KG1 (cell line): ENCODE data around the gene ZDHHC24.
"Not testable (repeated sequence)": the region's sequence is repeated elsewhere in the genome, so short reads cannot be mapped to it uniquely, and the experiment has no call there.

Experiments used
- DNase-seq: peaks from one replicate; lab custom pipeline; 2025; lab: John Stamatoyannopoulos, UW

The ZDHHC24 gene, protein sequence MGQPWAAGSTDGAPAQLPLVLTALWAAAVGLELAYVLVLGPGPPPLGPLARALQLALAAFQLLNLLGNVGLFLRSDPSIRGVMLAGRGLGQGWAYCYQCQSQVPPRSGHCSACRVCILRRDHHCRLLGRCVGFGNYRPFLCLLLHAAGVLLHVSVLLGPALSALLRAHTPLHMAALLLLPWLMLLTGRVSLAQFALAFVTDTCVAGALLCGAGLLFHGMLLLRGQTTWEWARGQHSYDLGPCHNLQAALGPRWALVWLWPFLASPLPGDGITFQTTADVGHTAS

DNA sequence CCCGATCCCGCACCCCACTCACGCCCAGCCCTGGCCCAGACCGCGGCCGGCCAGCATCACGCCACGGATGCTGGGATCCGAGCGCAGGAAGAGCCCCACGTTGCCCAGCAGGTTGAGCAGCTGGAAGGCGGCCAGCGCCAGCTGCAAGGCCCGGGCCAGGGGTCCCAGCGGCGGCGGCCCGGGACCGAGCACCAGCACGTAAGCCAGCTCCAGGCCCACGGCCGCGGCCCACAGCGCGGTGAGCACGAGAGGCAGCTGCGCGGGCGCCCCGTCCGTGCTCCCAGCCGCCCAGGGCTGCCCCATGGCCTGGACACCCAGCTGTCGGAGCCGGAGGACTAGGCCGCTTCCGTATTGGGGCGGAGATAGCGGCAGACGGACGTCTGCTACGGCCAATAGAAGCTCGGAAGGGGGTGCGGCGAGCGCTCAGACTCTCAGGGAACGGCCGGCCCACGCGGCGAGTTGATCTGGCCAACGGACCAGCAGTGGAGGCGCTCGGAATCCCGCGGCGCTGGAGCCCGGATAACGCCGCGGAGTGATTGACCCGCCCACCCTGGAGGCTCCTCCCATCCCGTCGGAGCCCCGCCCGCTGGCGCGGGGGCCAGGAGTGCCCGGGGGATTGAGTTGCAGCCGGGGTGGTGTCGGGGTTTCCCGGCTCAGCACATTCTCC, at the start of gene ZDHHC24:
ZDHHC24 (minus strand) TSS at position 348 of the 667 bp plus-strand sequence; CDS start at position 303, 45 bp downstream.
- peak; percentile 92 for DNase-seq

DNA sequence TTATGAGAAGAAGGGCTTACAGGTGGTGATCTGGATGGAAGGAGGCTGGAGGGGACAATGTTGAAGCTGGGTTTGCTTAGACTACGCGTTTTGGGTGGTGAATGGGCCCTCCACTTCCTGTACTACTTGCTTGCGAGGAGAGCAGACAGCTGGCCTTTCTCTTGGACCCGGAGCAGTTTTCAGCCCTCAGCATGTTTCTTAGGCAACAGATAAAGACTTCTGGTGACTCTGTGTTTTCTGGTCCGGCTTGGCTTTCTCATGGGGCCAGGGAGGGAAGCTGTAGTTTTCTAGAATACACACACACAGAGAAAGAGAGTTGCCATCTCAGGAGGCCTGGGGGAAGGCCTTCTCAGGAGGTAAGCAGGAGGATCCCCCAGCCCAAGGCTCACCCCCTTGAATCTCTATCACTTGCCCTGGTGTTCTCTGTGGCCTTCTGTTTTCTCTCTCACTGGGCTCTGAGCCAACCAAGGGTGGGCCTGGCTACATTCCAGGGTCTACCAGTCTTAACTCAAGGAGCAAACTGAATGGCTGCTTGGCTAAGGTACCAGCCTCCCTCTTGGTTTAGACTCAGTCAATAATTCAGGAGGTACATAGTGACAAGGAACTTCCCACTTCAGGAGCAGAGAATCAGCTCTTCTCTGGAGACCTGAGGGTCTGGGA, 49.5 kb upstream of the ZDHHC24 start:
- no peak for DNase-seq

DNA sequence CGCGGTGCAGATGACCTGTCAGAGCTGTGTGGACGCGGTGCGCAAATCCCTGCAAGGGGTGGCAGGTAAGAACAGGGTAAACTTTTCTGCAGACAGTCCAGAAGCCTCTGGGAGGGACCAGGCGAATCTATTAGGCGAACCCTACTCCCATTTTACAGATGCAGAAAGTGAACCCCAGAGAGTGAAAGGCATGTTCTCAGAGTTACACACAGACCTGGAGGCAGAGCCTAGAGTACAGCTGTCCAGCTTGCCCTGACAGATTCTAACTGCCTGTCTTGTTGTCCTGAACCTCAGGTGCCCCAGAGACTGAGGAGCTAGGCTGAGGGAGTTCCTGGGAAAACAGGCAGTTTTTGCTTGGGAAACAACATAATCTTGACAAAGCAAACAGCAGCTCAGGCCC, 47.8 kb upstream of the ZDHHC24 start:
- no peak for DNase-seq

DNA sequence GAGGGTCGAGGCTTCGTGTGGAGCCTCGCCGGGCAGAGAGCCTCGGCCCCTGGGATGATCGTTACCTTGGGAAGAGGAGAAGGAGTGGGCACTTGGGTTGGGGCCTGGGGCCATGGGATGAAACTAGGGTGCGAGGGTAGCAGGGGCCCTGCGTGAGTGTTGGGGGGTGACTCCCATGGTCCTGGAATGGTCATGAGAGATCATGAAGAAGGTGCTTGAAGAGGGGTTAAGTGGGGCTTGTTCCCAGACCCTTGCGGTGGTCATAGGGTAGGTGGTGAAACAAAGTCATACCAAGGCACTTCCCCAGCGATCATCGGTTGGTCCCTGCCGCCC, 47.4 kb upstream of the ZDHHC24 start:
- no peak for DNase-seq

DNA sequence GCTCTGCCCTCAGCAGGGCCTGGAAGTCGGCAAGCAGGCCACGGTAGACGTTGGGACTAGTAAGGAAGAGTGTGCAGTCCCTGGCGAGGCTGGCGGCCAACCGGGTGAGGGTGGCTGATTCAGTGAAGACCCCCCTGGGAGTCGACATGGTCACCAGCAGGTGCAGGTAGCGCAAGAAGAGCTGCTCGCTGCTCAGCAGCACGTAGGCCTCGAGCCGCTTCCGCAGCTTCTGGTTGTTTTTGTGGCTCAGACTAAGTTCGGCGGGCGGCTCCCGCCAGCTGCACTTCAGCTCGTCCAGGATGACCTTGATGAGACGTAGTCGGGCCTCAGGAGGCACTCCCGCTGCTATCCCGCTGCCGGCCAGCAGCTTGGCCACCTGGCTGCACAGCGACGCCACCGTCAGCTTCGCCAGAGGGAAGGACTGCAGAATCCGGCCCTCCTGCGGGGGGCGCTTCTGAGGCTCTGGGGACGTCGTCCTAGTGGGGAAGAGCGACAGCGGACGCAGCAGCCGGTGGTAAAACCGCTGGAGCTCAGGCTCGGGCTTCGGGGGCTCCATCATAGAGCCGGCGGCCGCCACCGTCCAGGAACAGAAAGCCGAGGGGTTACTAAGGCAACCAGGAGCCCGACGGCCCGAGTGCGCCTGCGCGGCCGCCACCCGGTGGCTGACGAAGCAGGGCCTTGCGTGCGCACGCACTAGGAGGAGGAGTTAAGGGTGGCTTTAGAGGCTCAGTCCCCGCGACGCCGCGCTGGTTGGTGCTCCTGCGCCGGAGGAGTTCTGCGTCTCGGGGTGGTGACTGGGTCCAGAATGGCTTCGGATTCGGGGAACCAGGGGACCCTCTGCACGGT, 46.8 kb upstream of the ZDHHC24 start, which contains the start of the genes CCDC87 and CCS:
CCDC87 (minus strand) TSS at position 607 of the 846 bp plus-strand sequence; CDS start at position 559, 48 bp downstream.
CCS (plus strand) TSS at position 729 of the 846 bp plus-strand sequence; CDS start at position 806, 77 bp downstream.
- DNase-seq: peak; percentile 97

DNA sequence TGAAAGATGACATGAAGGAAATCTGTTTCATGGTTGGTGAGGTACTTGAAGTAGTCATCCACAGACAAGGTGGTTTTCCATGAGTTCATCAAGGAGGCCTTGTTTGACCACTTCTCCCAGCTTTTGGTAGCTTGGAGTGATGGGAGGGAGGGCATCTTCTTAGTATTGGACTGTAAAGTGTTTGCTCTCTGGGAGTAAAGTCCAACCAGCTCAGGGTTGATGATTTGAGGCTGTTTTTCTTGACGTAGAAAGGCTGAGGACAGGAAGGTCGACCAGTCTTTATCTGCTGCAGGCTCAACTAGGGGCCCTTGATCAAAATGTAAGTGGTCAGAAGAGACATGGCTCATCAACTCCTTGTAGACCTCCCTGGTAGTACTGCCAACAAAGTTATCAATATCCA, 45.3 kb upstream of the ZDHHC24 start:
- DNase-seq: no peak

DNA sequence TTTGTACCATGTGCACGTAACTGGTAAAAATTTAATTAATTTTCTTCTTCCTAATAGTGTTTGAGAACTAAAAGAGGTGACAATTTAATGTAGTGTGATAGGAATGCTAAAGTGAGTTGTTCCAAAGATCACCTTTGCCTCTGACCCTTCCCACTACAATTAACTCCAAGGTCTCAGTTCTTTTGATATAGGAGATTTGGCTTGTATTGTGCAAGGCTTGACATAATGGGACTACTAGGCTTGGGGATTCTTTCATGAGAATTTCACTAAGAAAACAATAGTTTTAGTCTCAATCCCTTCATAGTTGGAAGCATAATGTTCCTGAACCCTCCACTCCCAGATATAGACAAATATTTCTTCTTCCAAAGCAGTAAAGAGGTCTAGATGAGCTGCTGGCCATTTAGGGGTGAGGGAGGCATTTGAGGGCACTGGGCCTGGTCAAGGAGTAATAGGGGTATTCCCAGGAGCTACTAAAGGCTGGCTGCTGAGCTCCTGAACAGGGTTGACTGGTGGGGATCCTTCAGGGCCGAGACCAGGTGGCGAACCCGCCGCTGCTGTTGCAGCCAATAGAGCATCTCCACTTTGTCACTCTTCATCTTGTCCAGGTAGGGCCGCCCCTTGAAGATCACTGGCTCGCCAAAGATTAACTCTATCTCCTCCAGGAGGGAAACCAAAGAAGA, 44.3 kb upstream of the ZDHHC24 start:
- DNase-seq: no peak

DNA sequence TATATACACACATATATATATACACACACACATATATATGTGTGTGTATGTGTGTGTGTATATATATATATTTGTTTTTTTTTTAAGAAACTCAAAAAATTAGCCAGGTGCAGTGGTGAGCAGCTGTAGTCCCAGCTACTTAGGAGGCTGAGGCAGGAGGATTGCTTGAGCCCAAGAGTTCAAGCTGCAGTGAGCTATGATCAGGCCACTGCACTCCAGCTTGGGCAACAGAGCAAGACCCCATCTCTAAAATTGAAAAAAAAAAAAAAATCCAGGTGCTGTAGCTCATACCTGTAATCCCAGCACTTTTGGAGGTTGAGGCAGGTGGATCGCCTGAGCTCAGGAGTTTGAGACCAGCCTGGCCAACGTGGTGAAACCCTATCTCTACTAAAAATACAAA, 43.5 kb upstream of the ZDHHC24 start:
- not testable (repeated sequence) for DNase-seq

DNA sequence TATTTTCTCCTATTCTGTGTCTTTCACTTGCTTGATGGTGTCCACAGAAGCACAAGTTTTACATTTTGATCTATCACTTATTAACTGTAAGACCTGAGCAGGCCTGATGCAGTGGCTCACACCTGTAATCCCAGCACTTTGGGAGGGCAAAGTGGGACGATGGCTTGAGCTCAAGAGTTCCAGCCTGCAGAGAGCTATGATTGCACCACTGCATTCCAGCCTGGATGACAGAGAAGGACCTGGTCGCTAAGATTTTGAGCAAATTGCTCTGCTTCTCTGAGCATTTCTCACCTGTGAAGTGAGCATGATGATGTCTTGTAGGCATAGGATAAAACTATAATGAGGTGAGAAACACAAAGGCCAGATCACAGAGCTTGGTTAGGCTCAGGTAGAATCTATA, 40.3 kb upstream of the ZDHHC24 start:
- no peak for DNase-seq

DNA sequence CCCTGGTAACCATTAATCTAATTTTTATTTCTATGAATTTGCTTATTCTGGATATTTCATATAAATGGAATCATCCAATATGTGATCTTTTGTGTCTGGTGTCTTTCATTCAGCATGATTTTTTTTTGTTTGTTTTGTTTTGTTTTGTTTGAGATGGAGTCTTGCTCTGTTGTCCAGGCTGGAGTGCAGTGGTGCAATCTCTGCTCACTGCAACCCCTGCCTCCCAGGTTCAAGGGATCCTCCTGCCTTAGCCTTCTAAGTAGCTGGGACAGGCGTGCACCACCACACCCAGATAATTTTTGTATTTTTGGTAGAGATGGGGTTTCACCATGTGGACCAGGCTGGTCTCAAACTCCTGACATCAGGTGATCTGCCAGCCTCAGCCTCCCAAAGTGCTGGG, 39.6 kb upstream of the ZDHHC24 start:
- DNase-seq: not testable (repeated sequence)

DNA sequence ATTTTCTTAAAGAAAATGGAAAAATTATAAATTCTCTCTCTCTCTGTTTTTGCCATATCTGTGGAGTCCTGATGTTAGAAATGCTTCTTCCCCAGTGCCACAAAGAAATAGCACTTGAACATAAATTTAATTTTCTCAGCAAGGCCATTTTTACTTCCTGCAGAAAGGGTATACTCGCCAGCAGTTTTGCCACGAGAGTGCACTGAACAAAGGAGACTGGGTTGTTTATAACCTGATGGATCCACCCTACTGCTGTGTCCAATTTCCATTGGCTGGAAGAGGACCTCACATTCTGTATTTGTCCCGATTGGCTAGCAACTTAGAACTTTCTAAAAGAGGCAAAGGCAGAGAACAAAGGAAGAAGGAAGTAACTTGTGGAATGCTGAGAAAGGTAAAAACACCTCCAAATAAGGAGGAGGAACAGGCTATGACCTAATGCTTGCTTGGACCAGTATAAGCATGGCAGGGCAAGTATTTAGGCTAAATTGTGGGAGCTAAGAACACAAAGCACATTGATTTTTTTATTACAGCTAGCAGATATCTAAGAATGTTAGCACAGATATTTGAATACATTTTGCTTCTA, 36.8 kb upstream of the ZDHHC24 start:
- DNase-seq: not testable (repeated sequence)

DNA sequence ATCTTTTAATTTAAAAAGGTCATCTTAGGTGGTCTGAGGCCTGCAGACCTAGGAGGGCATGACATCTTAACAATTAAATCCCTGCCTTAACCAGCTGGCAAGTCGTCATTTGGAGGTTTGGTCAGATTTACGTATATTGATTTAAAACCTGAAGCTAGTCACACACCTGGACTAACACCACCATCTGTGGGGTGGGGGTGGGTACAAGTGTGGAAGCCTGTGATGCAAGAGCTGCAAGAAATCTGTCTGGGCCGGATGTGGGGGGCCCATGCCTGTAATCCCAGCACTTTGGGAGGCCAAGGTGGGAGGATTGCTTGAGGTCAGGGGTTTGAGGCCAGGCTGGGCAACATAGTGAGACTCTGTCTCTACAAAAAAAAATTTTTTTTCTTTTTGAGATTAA, 35.4 kb upstream of the ZDHHC24 start:
- DNase-seq: no peak

DNA sequence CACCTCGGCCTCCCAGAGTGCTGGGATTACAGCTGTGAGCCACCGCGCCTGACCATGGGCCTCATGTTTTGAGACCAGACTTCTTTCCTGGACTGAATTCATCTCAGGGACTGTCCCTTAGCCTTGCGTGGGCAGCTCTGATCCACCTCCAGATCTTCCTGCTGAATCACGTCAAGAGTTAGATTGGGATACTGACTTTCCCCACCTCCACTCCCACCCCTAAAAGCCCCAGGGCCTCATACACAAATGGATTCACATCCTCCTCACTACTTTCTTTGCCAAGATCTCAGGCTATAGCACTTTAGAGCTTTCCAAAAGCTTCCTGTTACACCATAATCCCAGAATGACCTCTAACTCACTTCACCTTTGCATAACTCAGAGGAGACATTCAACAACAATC, 35.0 kb upstream of the ZDHHC24 start:
- no peak for DNase-seq

DNA sequence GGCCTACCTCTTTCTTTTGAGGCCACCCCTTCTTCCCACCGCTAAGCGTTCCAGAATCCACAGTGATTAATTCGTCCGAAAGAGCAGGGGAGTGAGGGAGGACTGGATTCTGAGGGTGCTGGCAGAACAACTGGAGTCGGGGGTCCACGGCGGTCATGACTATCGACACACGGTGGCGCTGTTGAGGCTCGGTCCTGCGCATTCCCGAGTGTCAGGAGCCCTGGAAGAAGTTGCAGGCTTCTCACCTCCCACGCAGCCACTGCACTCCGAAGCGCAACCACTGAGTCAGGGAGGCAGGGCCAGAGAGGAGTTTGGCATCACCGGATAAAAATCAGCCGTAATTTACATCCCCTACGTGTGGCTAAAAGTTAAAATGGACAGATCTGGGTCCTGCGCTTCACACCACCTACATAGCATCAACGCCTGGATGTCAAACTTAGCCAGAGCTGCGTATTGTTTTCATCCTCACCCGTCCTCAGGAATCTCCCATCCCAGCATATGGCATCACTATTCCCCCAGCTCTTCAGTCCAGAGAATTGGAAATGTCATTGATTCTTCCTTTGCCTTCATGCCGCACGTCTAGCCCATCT, 33.3 kb upstream of the ZDHHC24 start:
- peak; percentile 24 for DNase-seq

DNA sequence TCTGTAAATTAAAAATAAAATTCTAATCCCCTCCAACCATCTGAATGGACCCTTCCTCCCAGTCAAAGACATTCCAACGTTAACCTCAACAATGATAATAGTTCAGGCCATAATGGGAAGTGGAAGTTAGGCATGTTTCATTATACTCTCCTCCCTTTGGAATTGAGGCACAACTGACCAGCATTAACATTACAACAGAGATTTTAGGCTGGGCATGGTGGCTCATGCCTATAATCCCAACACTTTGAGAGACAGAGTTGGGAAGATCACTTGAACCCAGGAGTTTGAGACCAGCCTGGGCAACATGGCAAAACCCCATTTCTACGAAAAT, 25.0 kb upstream of the ZDHHC24 start:
- DNase-seq: no peak

DNA sequence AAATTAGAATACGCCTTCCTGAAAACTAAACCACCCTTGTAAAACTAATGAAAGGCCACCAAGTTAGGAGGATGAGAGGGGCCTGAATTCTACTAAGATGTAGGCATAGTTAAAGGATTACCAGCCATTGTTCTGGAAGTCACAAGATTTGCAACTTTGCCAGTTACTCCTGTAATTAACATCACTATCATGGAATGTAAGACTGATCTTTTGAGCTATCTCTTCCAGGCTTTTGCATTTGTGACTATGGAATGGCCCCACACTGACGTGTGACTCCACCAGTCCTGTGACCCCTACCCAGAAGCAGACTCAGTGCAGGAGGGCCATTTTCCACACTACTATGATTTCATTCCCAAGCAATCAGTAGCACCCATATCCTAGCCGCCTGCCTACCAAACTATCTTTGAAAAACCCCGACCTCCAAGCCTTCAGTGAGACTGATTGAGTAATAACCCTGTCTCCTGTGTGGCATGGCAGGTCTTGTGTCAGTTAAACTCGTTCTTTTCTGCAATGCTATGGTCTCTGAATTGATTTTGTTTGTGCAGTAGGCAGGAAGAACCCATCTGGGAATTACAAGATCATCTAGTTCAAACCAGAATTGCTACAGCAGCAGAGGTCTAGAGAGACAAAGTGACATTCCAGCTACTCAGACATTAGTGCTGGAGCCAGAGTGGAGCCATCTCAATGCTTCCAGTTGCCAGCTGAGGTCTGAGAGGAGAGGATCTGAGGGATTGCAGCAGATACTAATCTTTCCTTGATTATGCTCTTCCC, 24.4 kb upstream of the ZDHHC24 start:
- no peak for DNase-seq

DNA sequence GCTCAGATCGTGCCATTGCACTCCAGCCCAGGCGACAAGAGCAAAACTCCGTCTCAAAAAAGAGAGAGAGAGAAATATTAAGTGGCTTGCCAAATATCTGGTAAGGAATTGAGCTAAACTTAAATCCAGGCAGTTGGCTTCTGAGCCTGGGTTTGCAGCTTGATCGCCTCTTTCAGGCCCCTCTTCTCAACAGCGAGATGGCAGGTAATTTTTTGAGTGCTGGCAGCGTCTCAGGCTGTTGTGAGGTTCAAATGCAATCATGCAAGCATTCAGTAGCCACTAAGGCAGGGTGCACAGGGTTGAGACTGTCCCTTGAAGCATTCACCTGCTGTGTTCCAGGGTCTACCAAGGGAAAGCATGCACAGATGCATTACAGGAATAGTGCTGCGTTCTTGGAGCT, 23.2 kb upstream of the ZDHHC24 start:
- no peak for DNase-seq

DNA sequence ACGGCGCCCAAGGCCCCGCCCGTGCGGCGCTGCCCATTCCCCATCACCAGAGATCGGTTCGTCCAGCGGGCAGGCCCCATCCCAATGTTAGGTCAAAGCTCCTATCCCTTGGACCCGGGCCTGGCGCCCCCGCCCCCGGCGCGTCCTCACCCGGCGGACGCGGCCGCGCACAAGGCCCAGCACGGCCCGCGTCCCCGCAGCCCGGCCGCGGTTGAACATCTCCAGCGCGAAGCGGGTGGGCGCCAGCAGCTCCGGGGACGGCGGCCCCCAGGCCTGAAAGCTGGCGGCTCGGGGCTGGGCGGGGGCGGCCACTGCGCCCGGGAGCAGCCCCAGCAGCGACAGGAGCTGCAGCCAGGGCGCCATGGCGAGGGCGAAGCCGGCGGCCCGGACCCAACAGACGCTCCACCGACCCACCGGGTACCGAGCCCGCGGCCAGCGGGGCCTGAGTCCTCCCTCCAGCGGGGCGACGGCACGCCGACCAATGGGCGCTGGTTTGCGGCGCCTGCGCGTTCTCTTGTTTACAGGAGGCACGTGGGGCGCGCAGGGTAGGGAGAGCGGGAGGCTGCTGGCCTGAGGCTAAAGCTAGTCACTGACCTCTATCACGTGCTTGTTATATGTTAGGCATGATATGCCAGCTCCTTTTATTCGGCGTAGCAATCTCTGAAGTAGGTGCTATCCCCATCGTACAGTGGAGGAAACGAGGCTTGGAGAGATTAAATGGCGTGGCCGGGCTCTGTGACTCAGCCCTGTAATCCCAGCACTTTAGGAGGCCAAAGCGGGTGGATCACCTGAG, 22.5 kb upstream of the ZDHHC24 start, which contains the start of gene CTSF:
CTSF (minus strand) TSS at position 483 of the 793 bp plus-strand sequence; CDS start at position 363, 120 bp downstream.
- peak; percentile 22 for DNase-seq

DNA sequence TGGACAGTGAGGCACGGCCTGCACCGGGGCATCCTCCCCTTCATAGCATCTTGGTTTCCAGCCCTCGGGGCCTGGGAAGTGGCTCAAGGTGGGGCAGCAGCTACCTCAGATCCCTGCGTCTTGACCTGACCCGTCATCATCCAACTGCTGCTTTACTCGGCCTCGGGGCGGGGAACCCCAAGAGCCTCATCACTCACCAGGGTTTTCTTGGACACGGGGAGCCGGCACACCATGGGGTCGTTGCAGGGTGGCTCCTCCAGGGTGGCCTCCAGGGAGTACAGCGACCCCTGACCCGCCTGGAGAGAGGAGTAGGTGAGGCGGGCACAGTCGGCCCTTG, 21.9 kb upstream of the ZDHHC24 start:
- no peak for DNase-seq
